SJCRH30 (cell line): ENCODE measurements around the gene STK32A. TPM values are rescaled to one million over a fixed set of nuclear protein-coding genes. Genes with fewer than 3 reads are reported as not detected.
A peak's percentile ranks its signal among the peaks of the same experiment; 100 is the strongest.
"Not testable (repeated sequence)": the region's sequence is repeated elsewhere in the genome, so short reads cannot be mapped to it uniquely, and the experiment has no call there.

Experiments used
- DNase-seq, 2 experiments: peaks; one replicate each; pipeline ENCODE4 v3.0.0-alpha.2; 2015 to 2020
- H3K27ac ChIP-seq: fragments of 250-450 bp; sonication (Bioruptor Pico); 2 replicates; pipeline ENCODE4 v1.5.1; 2020; ENCODE audit warnings: mild to moderate bottlenecking, moderate library complexity
- H3K27me3 ChIP-seq: fragments of 250-450 bp; sonication (Bioruptor Pico); 2 replicates; pipeline ENCODE4 v1.5.1; 2020; ENCODE audit warnings: mild to moderate bottlenecking, moderate library complexity
- H3K36me3 ChIP-seq: fragments of 250-450 bp; sonication (Bioruptor Pico); 2 replicates; pipeline ENCODE4 v1.5.1; 2020; ENCODE audit warnings: mild to moderate bottlenecking, moderate library complexity
- H3K4me1 ChIP-seq: fragments of 250-450 bp; sonication (Bioruptor Pico); 2 replicates; pipeline ENCODE4 v1.5.1; 2020; ENCODE audit warnings: mild to moderate bottlenecking, moderate library complexity
- H3K4me3 ChIP-seq: fragments of 250-450 bp; sonication (Bioruptor Pico); 2 replicates; pipeline ENCODE4 v1.5.1; 2020; ENCODE audit warnings: mild to moderate bottlenecking, moderate library complexity
- H3K9me3 ChIP-seq: fragments of 250-450 bp; sonication (Bioruptor Pico); replicated peaks from 2 replicates; pipeline ENCODE4 v1.5.1; 2020; ENCODE audit warnings: mild to moderate bottlenecking, moderate library complexity
- total RNA-seq: library from RNA; depleted of rRNA; stranded (reverse); fragments of >200 nt; shearing (Covaris generic); gene quantifications from 2 replicates; pipeline ENCODE4 v1.2.3, GENCODE V29; 2014

Gene STK32A
- total RNA-seq, 1 experiment from 2014 or later: 6.3 TPM

- H3K4me3 ChIP-seq: no peak overlapping the region
- no peaks in the 10 kb centered on the region for H3K4me1 ChIP-seq
- no peak overlapping the region for H3K27ac ChIP-seq
- no peaks in the 10 kb centered on the region for H3K36me3 ChIP-seq
- no peaks in the 10 kb centered on the region for H3K9me3 ChIP-seq
- no peak for DNase-seq
- H3K27me3 ChIP-seq: no peaks in the 10 kb centered on the region; the same call in 1 of the 2 replicates
Observed at GRCh38 chr5:147226512-147226911, 8.3 kb upstream of the STK32A start.

DNA sequence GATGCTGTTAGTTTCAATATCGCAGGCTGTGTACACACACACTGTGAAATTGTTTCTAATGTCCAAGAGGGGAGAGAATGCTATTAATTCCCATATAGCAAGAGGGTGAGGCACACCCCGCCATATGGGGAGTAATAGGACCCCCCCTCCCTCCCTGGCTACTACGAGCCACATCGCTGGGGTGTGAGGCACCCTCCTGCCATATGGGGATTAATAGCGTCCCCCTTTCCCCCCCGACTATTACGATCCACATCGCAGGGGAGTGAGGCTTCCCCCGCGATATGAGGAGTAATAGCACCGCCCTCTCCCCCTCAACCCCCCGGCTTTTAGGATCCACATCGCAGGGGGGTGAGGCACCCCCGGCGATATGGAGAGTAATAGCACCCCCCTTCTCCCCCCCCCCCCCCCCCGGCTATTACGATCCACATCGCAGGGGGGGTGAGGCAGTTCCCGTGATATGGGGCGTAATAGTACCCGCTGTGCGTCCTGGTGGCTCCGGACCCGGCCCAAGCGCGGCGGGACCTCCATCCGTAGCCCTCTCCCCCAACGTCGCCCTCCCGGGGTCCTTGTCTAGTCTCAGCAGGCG is 494 bp upstream of the STK32A start:
- Histone ChIP-seq H3K27ac (no peak overlapping the region), H3K4me1 (no peaks in the 10 kb centered on the region), H3K27me3 (peaks cover 5% of the 10 kb centered on the region; the same call in 1 of the 2 replicates), H3K36me3 (no peaks in the 10 kb centered on the region), H3K4me3 (no peak overlapping the region), H3K9me3 (no peaks in the 10 kb centered on the region; the same call in 1 of the 2 replicates)
- no peak for DNase-seq

GRCh38 chr5:147240266-147240985 is 5.6 kb downstream of the STK32A start:
- no peaks in the 10 kb centered on the region for H3K4me1 ChIP-seq
- no peak overlapping the region for H3K27ac ChIP-seq
- H3K36me3 ChIP-seq: no peaks in the 10 kb centered on the region
- DNase-seq: no peak
- peaks cover 5% of the 10 kb centered on the region; the same call in 1 of the 2 replicates for H3K27me3 ChIP-seq
- H3K4me3 ChIP-seq: no peak overlapping the region
- H3K9me3 ChIP-seq: no peaks in the 10 kb centered on the region

GRCh38 chr5:147243238-147243637 is 8.4 kb downstream of the STK32A start:
- not testable (repeated sequence) for H3K36me3 ChIP-seq, H3K27ac ChIP-seq, H3K4me3 ChIP-seq, H3K4me1 ChIP-seq, H3K27me3 ChIP-seq, DNase-seq, H3K9me3 ChIP-seq

- H3K36me3 ChIP-seq: no peaks in the 10 kb centered on the region
Observed at GRCh38 chr5:147245381-147246165, 10.7 kb downstream of the STK32A start.

DNA sequence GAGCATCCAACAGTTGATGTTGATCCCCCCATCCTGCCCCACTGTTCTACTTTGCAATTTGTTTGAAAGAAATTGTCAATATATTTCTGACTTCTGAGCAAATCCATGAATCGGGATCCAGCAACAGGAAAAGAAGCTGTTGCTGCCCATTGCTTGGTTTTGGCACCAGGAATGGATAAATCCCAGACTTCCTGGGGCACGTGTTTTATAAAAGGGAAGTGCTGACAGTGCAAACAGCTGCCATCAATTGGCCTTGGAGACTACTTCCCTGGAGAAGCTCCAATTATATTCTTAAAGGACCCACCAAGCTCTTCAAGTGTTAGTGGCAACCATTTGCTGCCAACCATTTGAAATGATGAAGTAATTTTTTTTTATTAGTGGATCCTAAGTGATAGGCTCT is 13.7 kb downstream of the STK32A start:
- H3K27ac ChIP-seq: no peak overlapping the region
- no peaks in the 10 kb centered on the region for H3K36me3 ChIP-seq

More at GRCh38 chr5:147245381-147246165, 10.7 kb downstream of the STK32A start:
- no peak overlapping the region for H3K4me3 ChIP-seq
- DNase-seq: no peak
- H3K27ac ChIP-seq: no peak overlapping the region
- H3K9me3 ChIP-seq: no peaks in the 10 kb centered on the region
- H3K4me1 ChIP-seq: no peaks in the 10 kb centered on the region
- peaks cover 3% of the 10 kb centered on the region; the same call in 1 of the 2 replicates for H3K27me3 ChIP-seq

GRCh38 chr5:147259837-147260236 is 25.0 kb downstream of the STK32A start:
- no peaks in the 10 kb centered on the region for H3K36me3 ChIP-seq
- H3K4me3 ChIP-seq: no peak overlapping the region
- H3K27ac ChIP-seq: no peak overlapping the region
- DNase-seq: no peak
- H3K27me3 ChIP-seq: peaks cover 12% of the 10 kb centered on the region
- H3K4me1 ChIP-seq: no peaks in the 10 kb centered on the region
- H3K9me3 ChIP-seq: no peaks in the 10 kb centered on the region

More for the DNA sequence above, 13.7 kb downstream of the STK32A start:
- Histone ChIP-seq H3K4me3 (no peak overlapping the region), H3K9me3 (no peaks in the 10 kb centered on the region), H3K27me3 (peaks cover 3% of the 10 kb centered on the region; the same call in 1 of the 2 replicates), H3K4me1 (no peaks in the 10 kb centered on the region)
- peak in 1 of 2 experiments; percentile 22 for DNase-seq

DNA sequence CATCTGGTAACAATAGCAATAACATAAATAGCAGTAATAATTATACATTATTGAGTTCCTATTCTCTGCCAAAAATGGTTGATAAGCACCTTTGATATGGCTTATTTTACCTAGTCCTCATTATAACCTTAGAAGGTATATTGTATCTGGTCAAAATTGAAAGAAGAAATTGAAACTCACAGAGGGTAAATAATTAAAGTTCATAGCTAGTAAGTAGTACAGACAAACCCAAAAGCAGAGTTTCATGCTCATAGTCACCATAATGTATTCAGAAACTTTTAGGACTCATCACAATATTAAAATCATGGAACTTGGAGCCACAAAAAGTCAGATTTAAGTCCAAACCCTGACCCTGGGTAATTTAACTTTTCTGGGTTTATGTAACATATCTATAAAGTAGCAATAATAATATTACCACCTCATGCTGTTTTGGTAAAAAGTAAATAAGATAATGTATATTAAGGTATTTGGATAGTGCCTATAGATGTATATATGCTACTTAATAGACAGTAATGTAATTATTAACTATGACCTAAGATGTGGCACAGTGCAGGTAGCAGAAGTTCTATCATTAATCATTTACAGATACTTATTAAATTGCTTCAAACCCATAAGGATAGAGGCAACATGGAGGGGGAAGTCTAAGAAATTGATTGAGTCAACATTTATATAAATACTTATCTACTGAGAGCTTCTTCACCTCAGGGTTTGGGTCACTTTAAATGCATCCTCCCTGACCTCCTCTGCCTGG is 32.4 kb downstream of the STK32A start:
- Histone ChIP-seq H3K27me3 (peaks cover 8% of the 10 kb centered on the region), H3K9me3 (no peaks in the 10 kb centered on the region)
- no peak for DNase-seq

DNA sequence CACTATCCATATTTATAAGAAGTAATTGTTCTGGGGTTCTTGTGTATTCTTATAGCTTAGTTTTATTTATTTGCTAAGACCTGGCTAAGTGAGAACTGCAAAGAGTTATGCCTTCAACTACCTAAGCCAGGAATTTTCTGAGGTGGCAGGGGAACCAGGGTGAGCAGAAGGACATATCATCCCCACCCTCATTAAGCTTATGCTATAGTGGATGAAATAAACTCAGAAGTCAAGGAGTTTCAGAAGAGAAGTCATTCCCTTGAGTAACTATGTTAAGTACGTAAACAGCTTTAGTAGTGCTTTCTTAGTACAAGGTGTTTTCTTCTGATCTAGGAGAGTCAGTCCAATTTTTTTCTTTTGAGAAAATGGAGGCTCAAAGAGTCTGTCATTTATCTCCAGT is 41.7 kb downstream of the STK32A start:
- H3K36me3 ChIP-seq: no peaks in the 10 kb centered on the region
- no peak overlapping the region for H3K4me3 ChIP-seq
- no peak overlapping the region for H3K27ac ChIP-seq
- no peak for DNase-seq
- no peaks in the 10 kb centered on the region for H3K9me3 ChIP-seq
- H3K27me3 ChIP-seq: peaks cover 9% of the 10 kb centered on the region; the same call in 1 of the 2 replicates
- no peaks in the 10 kb centered on the region for H3K4me1 ChIP-seq

More for the DNA sequence above, 32.4 kb downstream of the STK32A start:
- Histone ChIP-seq H3K36me3 (no peaks in the 10 kb centered on the region), H3K27ac (no peak overlapping the region), H3K4me1 (no peaks in the 10 kb centered on the region), H3K4me3 (no peak overlapping the region)

- Histone ChIP-seq H3K9me3 (no peaks in the 10 kb centered on the region), H3K36me3 (no peaks in the 10 kb centered on the region), H3K27me3 (no peaks in the 10 kb centered on the region), H3K27ac (no peak overlapping the region), H3K4me3 (no peak overlapping the region), H3K4me1 (no peaks in the 10 kb centered on the region)
- DNase-seq: no peak
Observed at GRCh38 chr5:147286296-147286695, 51.5 kb downstream of the STK32A start.

DNA sequence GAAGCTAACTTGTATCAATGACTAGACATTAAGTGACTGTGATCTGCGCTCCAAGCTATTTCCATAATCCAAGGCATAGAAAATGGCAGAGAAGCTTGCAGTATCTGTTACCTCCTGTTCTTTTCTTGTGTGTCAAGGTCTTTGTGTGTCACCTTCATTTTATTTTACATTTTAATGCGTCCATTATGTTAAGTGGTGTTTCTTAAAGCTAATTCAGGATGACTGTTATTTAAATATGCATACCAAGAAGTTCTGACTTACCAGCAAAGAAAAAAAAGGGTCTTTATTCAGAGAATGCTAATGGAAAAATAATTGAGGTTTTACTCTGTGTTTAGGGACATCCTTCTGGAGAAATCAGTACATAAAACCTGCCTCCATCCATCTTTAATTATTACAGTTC is 52.3 kb downstream of the STK32A start:
- Histone ChIP-seq H3K36me3 (no peaks in the 10 kb centered on the region), H3K4me3 (no peak overlapping the region), H3K27ac (no peak overlapping the region), H3K9me3 (no peaks in the 10 kb centered on the region), H3K27me3 (no peaks in the 10 kb centered on the region), H3K4me1 (no peaks in the 10 kb centered on the region)
- no peak for DNase-seq

- H3K9me3 ChIP-seq: no peaks in the 10 kb centered on the region
- no peaks in the 10 kb centered on the region for H3K36me3 ChIP-seq
- no peak overlapping the region for H3K4me3 ChIP-seq
- H3K4me1 ChIP-seq: no peaks in the 10 kb centered on the region
- H3K27ac ChIP-seq: no peak overlapping the region
- H3K27me3 ChIP-seq: no peaks in the 10 kb centered on the region
- no peak for DNase-seq
Observed at GRCh38 chr5:147290261-147290660, 55.4 kb downstream of the STK32A start.

- H3K4me1 ChIP-seq: no peaks in the 10 kb centered on the region
- H3K27me3 ChIP-seq: peaks cover 11% of the 10 kb centered on the region
- H3K4me3 ChIP-seq: no peak overlapping the region
- H3K36me3 ChIP-seq: no peaks in the 10 kb centered on the region
- no peak for DNase-seq
- no peak overlapping the region for H3K27ac ChIP-seq
- no peaks in the 10 kb centered on the region for H3K9me3 ChIP-seq
Observed at GRCh38 chr5:147303251-147303650, 68.4 kb downstream of the STK32A start.

GRCh38 chr5:147303976-147304375 is 69.2 kb downstream of the STK32A start:
- Histone ChIP-seq H3K27me3 (peaks cover 11% of the 10 kb centered on the region), H3K9me3 (no peaks in the 10 kb centered on the region), H3K4me1 (no peaks in the 10 kb centered on the region), H3K4me3 (no peak overlapping the region), H3K27ac (no peak overlapping the region), H3K36me3 (no peaks in the 10 kb centered on the region)
- no peak for DNase-seq
